ENCODE results near the gene GUSB. TPM values are rescaled to one million over a fixed set of nuclear protein-coding genes. Genes with fewer than 3 reads are reported as not detected.

The GUSB gene
- total RNA-seq, 2 experiments from 2014 or later, result 49.5 to 50.9 TPM

DNA sequence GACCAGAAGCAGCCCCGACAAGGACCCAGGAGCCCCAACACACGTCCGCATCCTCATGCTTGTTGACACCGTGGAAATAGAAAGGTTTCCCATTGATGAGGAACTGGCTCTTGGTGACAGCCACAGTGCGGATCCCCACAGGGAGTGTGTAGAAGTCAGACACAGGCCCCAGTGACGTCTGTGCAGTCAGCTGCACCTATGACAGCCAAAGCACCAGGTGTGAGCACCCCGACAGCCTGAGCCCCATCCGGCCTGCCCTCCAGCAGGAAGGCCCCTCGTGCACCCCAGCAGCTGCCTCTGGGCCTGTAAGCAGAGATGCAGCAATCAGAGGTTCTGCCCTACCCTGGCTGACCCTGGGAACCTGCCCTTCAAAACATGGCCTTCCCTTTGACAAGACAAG is 7.1 kb downstream of the GUSB start:
- no TSS peak for BruUV-seq (replicated peaks)
- no peaks in the 10 kb centered on the region for H3K9me2 ChIP-seq (ENCODE audit: insufficient read depth, low read length)
- ChIA-PET POLR2A (no interaction called here), CTCF (ENCODE audit: unreplicated experiment) (no interaction called here)
- no peak overlapping the region for H2AFZ ChIP-seq (ENCODE audit: low read length)
- H4K20me1 ChIP-seq (ENCODE audit: insufficient read depth, low read length), result no peaks in the 10 kb centered on the region
- H3K9me3 ChIP-seq (ENCODE audit: low read length), result no peaks in the 10 kb centered on the region
- peaks cover 91% of the 10 kb centered on the region for H3K36me3 ChIP-seq (ENCODE audit: insufficient read depth, low read length)
- no peak for DNase-seq (ENCODE audit: low spot score)
- H3K4me2 ChIP-seq (ENCODE audit: low read length), result no peak overlapping the region
- TF ChIP-seq, protein P1, sequence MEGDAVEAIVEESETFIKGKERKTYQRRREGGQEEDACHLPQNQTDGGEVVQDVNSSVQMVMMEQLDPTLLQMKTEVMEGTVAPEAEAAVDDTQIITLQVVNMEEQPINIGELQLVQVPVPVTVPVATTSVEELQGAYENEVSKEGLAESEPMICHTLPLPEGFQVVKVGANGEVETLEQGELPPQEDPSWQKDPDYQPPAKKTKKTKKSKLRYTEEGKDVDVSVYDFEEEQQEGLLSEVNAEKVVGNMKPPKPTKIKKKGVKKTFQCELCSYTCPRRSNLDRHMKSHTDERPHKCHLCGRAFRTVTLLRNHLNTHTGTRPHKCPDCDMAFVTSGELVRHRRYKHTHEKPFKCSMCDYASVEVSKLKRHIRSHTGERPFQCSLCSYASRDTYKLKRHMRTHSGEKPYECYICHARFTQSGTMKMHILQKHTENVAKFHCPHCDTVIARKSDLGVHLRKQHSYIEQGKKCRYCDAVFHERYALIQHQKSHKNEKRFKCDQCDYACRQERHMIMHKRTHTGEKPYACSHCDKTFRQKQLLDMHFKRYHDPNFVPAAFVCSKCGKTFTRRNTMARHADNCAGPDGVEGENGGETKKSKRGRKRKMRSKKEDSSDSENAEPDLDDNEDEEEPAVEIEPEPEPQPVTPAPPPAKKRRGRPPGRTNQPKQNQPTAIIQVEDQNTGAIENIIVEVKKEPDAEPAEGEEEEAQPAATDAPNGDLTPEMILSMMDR (conservative IDR thresholded peaks at IDR 0.05; ENCODE audit: low read length), result no peak
- no peak for TF ChIP-seq EZH2phosphoT487 (IDR thresholded peaks at IDR 0.05; ENCODE audit: borderline replicate concordance, low read depth, low read length)
- no peak overlapping the region for H3K4me3 ChIP-seq (ENCODE audit: low read depth, low read length, poor library complexity, severe bottlenecking)
- no peaks in the 10 kb centered on the region for H3K4me1 ChIP-seq (ENCODE audit: insufficient read depth, low read length, poor library complexity, severe bottlenecking)
- no peak overlapping the region for H3K27ac ChIP-seq (ENCODE audit: low read depth, low read length, poor library complexity, severe bottlenecking)
- H3K79me2 ChIP-seq (ENCODE audit: insufficient read depth, low read depth, low read length), result no peaks in the 10 kb centered on the region
- intact Hi-C loops (cut with micrococcal nuclease; ENCODE audit: unreplicated experiment), result no loop called here

DNA sequence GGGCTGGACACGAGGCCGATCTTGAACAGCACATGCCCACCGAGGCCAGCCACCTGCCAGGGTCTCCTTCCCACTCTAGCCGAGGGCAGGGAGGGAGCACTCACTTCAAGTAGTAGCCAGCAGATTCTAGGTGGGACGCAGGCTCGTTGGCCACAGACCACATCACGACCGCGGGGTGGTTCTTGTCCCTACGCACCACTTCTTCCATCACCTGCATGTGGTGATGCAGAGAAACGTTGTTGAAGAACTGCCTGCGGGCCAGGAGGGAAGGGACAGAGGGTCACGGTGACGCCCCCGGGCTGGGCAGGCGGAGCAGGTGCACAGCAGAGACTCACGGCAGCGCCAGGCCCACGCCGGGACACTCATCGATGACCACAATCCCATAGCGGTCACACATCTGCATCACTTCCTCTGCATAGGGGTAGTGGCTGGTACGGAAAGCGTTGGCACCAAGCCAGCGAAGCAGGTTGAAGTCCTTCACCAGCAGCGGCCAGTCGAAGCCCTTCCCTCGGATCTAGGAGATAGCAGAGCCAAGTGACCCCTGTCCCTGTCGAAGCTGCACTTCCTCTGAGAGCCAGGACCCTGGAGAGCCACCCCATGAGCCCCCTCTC is 7.7 kb downstream of the GUSB start:
- no peak overlapping the region for H3K4me2 ChIP-seq (ENCODE audit: low read length)
- no peak overlapping the region for H3K27ac ChIP-seq (ENCODE audit: low read depth, low read length, poor library complexity, severe bottlenecking)
- intact Hi-C loops (cut with micrococcal nuclease; ENCODE audit: unreplicated experiment), result no loop called here
- no peak overlapping the region for H3K4me3 ChIP-seq (ENCODE audit: low read depth, low read length, poor library complexity, severe bottlenecking)
- BruUV-seq (replicated peaks), result no TSS peak
- no peak overlapping the region for H2AFZ ChIP-seq (ENCODE audit: low read length)
- H3K36me3 ChIP-seq (ENCODE audit: insufficient read depth, low read length), result peaks cover 91% of the 10 kb centered on the region
- no peaks in the 10 kb centered on the region for H3K9me2 ChIP-seq (ENCODE audit: insufficient read depth, low read length)
- H3K79me2 ChIP-seq (ENCODE audit: insufficient read depth, low read depth, low read length), result no peaks in the 10 kb centered on the region
- no peaks in the 10 kb centered on the region for H3K4me1 ChIP-seq (ENCODE audit: insufficient read depth, low read length, poor library complexity, severe bottlenecking)
- no peaks in the 10 kb centered on the region for H4K20me1 ChIP-seq (ENCODE audit: insufficient read depth, low read length)
- H3K9me3 ChIP-seq (ENCODE audit: low read length), result no peaks in the 10 kb centered on the region
- ChIA-PET POLR2A (interaction anchor here (0.8 kb wide), 1 partner anchor 12 kb away, joined by 3 read pairs; no protein-coding TSS in a partner anchor), CTCF (ENCODE audit: unreplicated experiment) (no interaction called here)
- DNase-seq (ENCODE audit: low spot score), result no peak
- TF ChIP-seq EZH2phosphoT487 (IDR thresholded peaks at IDR 0.05; ENCODE audit: borderline replicate concordance, low read depth, low read length), result no peak
- TF ChIP-seq, protein P1 (conservative IDR thresholded peaks at IDR 0.05; ENCODE audit: low read length), result no peak

DNA sequence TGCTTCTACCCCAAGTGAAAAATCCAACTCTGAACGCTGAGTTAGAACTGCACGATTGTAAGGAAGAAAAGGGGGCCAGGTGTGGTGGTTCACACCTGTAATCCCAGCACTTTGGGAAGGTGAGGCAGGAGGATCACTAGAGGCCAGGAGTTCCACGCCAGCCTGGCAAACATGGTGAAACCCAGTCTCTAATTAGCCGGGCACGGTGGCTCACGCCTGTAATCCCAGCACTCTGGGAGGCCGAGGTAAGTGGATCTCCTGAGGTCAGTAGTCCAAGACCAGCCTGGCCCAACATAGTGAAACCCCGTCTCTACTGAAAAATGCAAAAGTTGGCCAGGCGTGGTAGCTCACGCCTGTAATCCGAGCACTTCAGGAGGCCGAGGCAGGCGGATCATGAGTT is 9.0 kb downstream of the GUSB start:
- no peak overlapping the region for H3K27ac ChIP-seq (ENCODE audit: low read depth, low read length, poor library complexity, severe bottlenecking)
- ChIA-PET CTCF (ENCODE audit: unreplicated experiment) (no interaction called here), POLR2A (interaction anchor here (0.8 kb wide), 1 partner anchor 11 kb away, joined by 3 read pairs; no protein-coding TSS in a partner anchor)
- no peak overlapping the region for H2AFZ ChIP-seq (ENCODE audit: low read length)
- no peak overlapping the region for H3K4me2 ChIP-seq (ENCODE audit: low read length)
- no peak overlapping the region for H3K4me3 ChIP-seq (ENCODE audit: low read depth, low read length, poor library complexity, severe bottlenecking)
- H3K4me1 ChIP-seq (ENCODE audit: insufficient read depth, low read length, poor library complexity, severe bottlenecking), result no peaks in the 10 kb centered on the region
- no TSS peak for BruUV-seq (replicated peaks)
- H3K79me2 ChIP-seq (ENCODE audit: insufficient read depth, low read depth, low read length), result no peaks in the 10 kb centered on the region
- H3K9me2 ChIP-seq (ENCODE audit: insufficient read depth, low read length), result no peaks in the 10 kb centered on the region
- intact Hi-C loops (cut with micrococcal nuclease; ENCODE audit: unreplicated experiment), result no loop called here
- DNase-seq (ENCODE audit: low spot score), result no peak
- H3K36me3 ChIP-seq (ENCODE audit: insufficient read depth, low read length), result peaks cover 92% of the 10 kb centered on the region
- no peaks in the 10 kb centered on the region for H4K20me1 ChIP-seq (ENCODE audit: insufficient read depth, low read length)
- TF ChIP-seq EZH2phosphoT487 (IDR thresholded peaks at IDR 0.05; ENCODE audit: borderline replicate concordance, low read depth, low read length), result no peak
- TF ChIP-seq, protein P1 (conservative IDR thresholded peaks at IDR 0.05; ENCODE audit: low read length), result no peak
- no peaks in the 10 kb centered on the region for H3K9me3 ChIP-seq (ENCODE audit: low read length)
